Activated naive CD8-positive, alpha-beta T cell treated with anti-CD3 and anti-CD28 coated beads, Interleukin-2, amount 50 U/mL, for 16 hours (primary cell): Measurements from ENCODE around the gene LIN37.
"Not testable (repeated sequence)": the region's sequence is repeated elsewhere in the genome, so short reads cannot be mapped to it uniquely, and the experiment has no call there.

Experiments
- DNase-seq: peaks from one replicate; pipeline ENCODE4 v3.0.0-alpha.2; 2020; ENCODE audit warnings: low read depth, low spot score

The LIN37 gene

GRCh38 chr19:35789195-35789977 is 41.0 kb downstream of the LIN37 start:
- no peak for DNase-seq

GRCh38 chr19:35789978-35790944 is 41.9 kb downstream of the LIN37 start:
- no peak for DNase-seq

GRCh38 chr19:35790981-35791813 is 42.8 kb downstream of the LIN37 start:
- DNase-seq = no peak

- no peak for DNase-seq
Observed at GRCh38 chr19:35791814-35792279, 43.5 kb downstream of the LIN37 start.

- no peak for DNase-seq
Observed at GRCh38 chr19:35792312-35792711, 43.9 kb downstream of the LIN37 start.

DNA sequence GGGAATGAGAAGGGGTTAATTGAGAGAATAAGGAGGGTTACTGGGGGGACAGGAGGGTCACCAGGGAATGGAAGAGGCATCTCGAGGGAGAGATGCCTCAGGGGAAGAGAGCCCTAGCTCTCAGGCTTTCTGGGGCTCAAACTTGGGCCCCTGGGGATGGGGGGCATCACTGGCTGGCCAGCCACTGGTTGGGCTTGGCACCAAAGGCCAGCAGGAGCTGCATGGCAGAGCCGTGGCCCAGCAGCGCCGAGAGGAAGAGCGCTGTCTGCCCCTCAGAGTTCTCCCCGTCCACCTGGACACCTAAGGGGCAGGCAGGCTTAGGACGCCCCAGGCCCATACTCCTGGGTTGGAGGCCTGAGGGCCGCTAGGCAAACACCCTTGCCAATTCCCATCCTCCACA is 44.5 kb downstream of the LIN37 start:
- DNase-seq = no peak

- DNase-seq = no peak
Observed at GRCh38 chr19:35793381-35794165, 45.2 kb downstream of the LIN37 start.

DNA sequence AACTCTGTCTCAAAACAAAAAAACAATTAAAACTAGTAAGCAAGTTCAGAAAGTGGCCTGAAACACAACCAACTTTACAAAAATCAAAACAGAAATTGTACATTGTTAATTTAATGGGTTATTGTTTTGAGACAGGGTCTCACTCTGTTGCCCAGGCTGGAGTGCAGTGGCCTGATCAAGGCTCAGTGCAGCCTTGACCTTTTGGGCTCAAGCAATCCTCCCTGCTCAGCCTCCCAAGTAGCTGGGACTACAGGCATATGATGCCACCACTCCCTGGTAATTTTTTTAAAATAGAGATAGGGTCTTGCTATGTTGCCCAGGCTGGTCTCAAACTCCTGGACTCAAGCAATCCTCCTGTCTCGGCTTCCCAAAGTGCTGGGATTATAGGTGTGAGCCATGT is 47.2 kb downstream of the LIN37 start:
- not testable (repeated sequence) for DNase-seq

DNA sequence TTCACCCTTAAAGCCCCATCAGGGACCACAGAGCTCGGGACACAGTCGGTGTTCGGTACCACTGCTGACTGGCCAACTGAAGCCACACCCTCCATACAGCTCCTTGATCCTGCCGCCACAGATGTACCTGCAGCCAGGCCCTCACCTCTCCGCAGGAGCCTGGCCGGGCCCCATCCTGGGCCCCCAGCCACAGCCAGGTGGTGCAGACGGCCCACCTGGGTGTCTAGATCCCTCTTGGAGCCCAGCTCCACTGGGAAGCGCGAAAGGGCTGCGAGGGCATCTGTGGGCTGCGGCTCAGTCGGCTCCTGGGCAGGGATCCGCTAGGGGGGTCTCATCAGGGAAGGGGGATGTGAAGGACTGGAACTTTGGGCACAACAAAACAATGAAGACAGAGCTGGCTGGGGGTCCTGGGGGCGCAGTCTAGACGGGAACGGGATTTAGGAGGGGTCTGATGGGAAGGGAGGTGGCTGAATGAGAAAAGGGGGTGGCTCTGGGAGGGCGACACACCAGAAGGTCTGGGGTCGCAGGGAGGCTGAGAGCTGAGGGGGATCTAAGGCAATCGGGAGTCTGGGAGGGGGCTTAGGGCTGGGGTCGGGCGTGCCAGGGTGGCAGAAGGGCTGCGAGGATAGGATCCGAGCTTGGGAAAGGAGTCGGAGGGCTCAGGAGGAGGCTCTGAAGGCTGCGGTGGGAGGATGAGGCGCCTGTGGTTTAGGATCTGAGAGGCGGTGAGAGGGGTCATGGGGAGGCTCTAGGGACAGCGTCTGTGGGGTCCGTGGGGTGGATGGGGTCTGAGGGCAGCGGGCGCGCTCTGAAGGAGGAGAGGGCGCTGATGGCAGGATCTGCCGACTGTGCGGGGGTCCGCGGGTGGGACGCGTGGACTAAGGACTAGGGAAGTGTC is 48.5 kb downstream of the LIN37 start:
- DNase-seq = no peak

- DNase-seq = no peak
Observed at GRCh38 chr19:35797663-35798062, 49.3 kb downstream of the LIN37 start.

GRCh38 chr19:35801828-35802227 is 53.5 kb downstream of the LIN37 start:
- DNase-seq = no peak
